Stimulated activated CD4-positive, alpha-beta T cell treated with anti-CD3 and anti-CD28 coated beads, TNF-alpha, amount 100 ng/mL, for 4 hours (primary cell): ENCODE results near the gene JSRP1.

Source experiments
- DNase-seq, 3 experiments: peaks; one replicate each; pipeline ENCODE4 v3.0.0-alpha.2; 2020; ENCODE audit warnings: low read depth in 3 of 3

The JSRP1 gene

GRCh38 chr19:2255982-2256685, at the start of gene JSRP1:
JSRP1 (minus strand) TSS chr19:2256417; CDS start chr19:2255314, 1,103 bp downstream.
- DNase-seq, result no peak

- no peak for DNase-seq
Measured at GRCh38 chr19:2305452-2306280, 49.4 kb upstream of the JSRP1 start.

- no peak for DNase-seq
Measured at GRCh38 chr19:2303211-2303798, 47.1 kb upstream of the JSRP1 start.

GRCh38 chr19:2302319-2303210, 46.3 kb upstream of the JSRP1 start:
- no peak for DNase-seq

GRCh38 chr19:2300533-2300932, 44.3 kb upstream of the JSRP1 start:
- DNase-seq, result no peak

- no peak for DNase-seq
Measured at GRCh38 chr19:2296141-2296540, 39.9 kb upstream of the JSRP1 start.

- no peak for DNase-seq
Measured at GRCh38 chr19:2294687-2295335, 38.6 kb upstream of the JSRP1 start.

- no peak for DNase-seq
Measured at GRCh38 chr19:2291185-2291751, 35.1 kb upstream of the JSRP1 start.

GRCh38 chr19:2290441-2291184, 34.4 kb upstream of the JSRP1 start:
- DNase-seq, result no peak

GRCh38 chr19:2289714-2290435, 33.7 kb upstream of the JSRP1 start:
- DNase-seq, result no peak

- no peak for DNase-seq
Measured at GRCh38 chr19:2288818-2289713, 32.8 kb upstream of the JSRP1 start.

- DNase-seq, result no peak
Measured at GRCh38 chr19:2288338-2288817, 32.2 kb upstream of the JSRP1 start.

- DNase-seq, result no peak
Measured at GRCh38 chr19:2287585-2288337, 31.5 kb upstream of the JSRP1 start.

- DNase-seq, result no peak
Measured at GRCh38 chr19:2286402-2287140, 30.4 kb upstream of the JSRP1 start.

GRCh38 chr19:2283835-2284507, 27.8 kb upstream of the JSRP1 start:
- no peak for DNase-seq

- no peak for DNase-seq
Measured at GRCh38 chr19:2282862-2283237, 26.6 kb upstream of the JSRP1 start.
